Aorta (tissue), 5 donors: ENCODE measurements around the gene KCNJ4. TPM values are rescaled to one million over a fixed set of nuclear protein-coding genes. Genes with fewer than 3 reads are reported as not detected.

Source experiments
- ATAC-seq: fragments of 200-7000 bp; cut with Tn5 transposase; one replicate; pipeline ENCODE4 v1.9.1; 2022; ENCODE audit warnings: moderate library complexity; ENCODE audit not compliant: low FRiP score
- DNase-seq, 2 donors: peaks; one replicate each; pipeline ENCODE4 v3.0.0-alpha.2; 2020
- H3K27ac ChIP-seq, 2 donors: one replicate each; pipeline ENCODE4 v1.5.1; 2013; ENCODE audit warnings: low read length in 2 of 2, mild to moderate bottlenecking in 2 of 2, moderate library complexity in 2 of 2, control low read depth in 1 of 2, inconsistent platforms in 1 of 2, low read depth in 1 of 2
- H3K27me3 ChIP-seq, 2 donors: one replicate each; pipeline ENCODE4 v1.6.1; 2013; ENCODE audit warnings: control low read depth in 1 of 2, low read length in 1 of 2, mild to moderate bottlenecking in 1 of 2, moderate library complexity in 1 of 2; ENCODE audit not compliant: insufficient read depth in 2 of 2, control insufficient read depth in 1 of 2
- H3K36me3 ChIP-seq, 2 donors: one replicate each; pipeline ENCODE4 v1.6.1; 2013; ENCODE audit warnings: control low read depth in 1 of 2, low read length in 1 of 2, mild to moderate bottlenecking in 1 of 2; ENCODE audit not compliant: insufficient read depth in 2 of 2, control insufficient read depth in 1 of 2
- H3K4me1 ChIP-seq, 2 donors: one replicate each; pipeline ENCODE4 v1.6.1; 2013; ENCODE audit warnings: low read length in 2 of 2, control low read depth in 1 of 2, mild to moderate bottlenecking in 1 of 2, moderate library complexity in 1 of 2; ENCODE audit not compliant: insufficient read depth in 2 of 2, control insufficient read depth in 1 of 2
- H3K4me3 ChIP-seq, 2 donors: one replicate each; pipeline ENCODE4 v1.5.1; 2013; ENCODE audit warnings: low read length in 2 of 2, control low read depth in 1 of 2, mild to moderate bottlenecking in 1 of 2
- H3K9me3 ChIP-seq: one replicate; pipeline ENCODE4 v1.6.1; 2013; ENCODE audit warnings: mild to moderate bottlenecking, low read length; ENCODE audit not compliant: control insufficient read depth
- WGBS, 2 donors: extraction: QIAGEN DNeasy Blood & Tissue Kit; methylation state at CpG; one replicate each; pipeline ENCODE4 v1.1.7; 2013; 5-methylcytosine and 5-hydroxymethylcytosine counted together
- intact Hi-C, 2 donors: fragments of 100-400 bp; cut with DNase I; formaldehyde crosslinking; loops; one replicate each; pipeline versions ENCODE4 v1.14.2 to v1.15.0; 2022
- polyA plus RNA-seq, 2 donors: library from polyadenylated mRNA; stranded (reverse); fragments of 200-250 nt; gene quantifications; one replicate each; pipeline ENCODE4 v1.2.3, GENCODE V29; 2013
- total RNA-seq, 2 donors: library from RNA; stranded (reverse); fragmentation: NEBNext Ultra II Directional; extraction: Animal tissue kit (Norgen Biotek cat#: 25700); gene quantifications; one replicate each; pipeline ENCODE4 v1.2.1, GENCODE V29; 2021
- donor health status: healthy with polysubstance abuse.
- donor health status: Bipolar disorder and iron deficiency.
- donor health status: DM: no; HTN: no; CAD: no.
- donor health status: DM: no; HTN: no; CAD: no.
- donor health status: DM: yes; HTN: yes; CAD: no.

KCNJ4 gene
- total and polyA plus RNA-seq, 4 donors, result not detected

DNA sequence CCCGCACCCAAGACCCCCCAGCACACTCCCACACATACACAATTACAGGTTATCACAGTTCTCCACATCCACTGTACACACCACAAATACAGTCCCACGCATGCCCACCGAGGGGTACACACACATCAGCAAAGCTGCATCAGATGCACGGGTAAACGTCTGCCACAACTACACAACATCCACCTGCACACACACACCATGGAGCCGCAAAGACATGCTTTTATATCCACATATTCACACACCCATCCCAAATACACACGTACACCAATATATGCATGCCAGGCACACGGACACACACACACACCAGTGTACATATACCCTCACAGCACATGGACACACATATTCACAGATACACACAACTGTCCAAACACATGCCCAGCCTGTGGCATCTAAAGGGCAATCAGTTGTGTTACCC is 5.4 kb upstream of the KCNJ4 start:
- H3K4me3 ChIP-seq, result no peak overlapping the region
- no peak for DNase-seq
- 62% methylated on average over 8 of the region's 8 CpGs for WGBS, 2 donors
- no peak overlapping the region for H3K27ac ChIP-seq
- no peaks in the 10 kb centered on the region for H3K27me3 ChIP-seq
- H3K36me3 ChIP-seq, result no peaks in the 10 kb centered on the region
- no peak for ATAC-seq
- no peaks in the 10 kb centered on the region for H3K4me1 ChIP-seq
- no peaks in the 10 kb centered on the region for H3K9me3 ChIP-seq
- intact Hi-C loops, result no loop called here

DNA sequence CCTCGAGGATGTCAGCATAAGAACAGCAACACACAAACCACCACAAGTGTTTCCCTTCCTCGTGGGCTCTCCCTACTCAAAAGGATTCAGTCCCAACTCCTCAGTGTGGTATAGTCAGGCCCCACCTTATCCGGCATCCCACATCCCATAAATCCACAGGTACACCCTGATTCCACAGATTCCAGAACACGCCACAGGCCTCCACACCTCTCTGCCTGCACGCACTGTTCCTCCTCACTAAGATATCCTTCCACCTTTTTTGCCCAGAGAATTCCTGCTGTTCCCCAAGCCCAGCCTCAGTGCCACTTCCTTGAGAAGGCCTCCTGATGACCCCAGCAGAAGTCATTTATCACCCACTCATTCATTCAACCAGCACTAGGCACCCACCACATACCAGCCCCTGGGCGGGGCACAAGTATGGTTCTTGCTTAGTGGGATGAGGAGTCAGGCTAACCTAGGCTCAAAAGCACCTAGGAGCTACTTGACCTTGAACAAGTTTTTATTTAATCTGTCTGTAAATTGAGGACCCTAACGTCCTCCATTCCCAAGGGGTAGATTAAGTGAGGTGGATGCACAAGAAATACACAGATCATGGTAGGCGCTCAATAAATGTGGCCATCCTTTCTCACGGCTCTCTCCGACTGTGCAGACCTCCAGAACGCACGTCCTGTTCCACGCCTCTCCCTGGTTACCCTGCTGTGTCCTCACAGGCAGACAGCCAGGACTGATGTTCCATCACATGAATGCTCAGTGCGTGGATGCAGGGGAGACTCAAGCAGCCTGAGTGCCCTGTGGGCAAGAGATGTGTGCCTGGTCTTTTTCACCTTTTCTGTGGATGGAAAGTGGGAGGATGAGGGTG is 2.1 kb upstream of the KCNJ4 start:
- H3K9me3 ChIP-seq, result no peaks in the 10 kb centered on the region
- H3K4me3 ChIP-seq, result no peak overlapping the region
- H3K36me3 ChIP-seq, result no peaks in the 10 kb centered on the region
- H3K27me3 ChIP-seq, result no peaks in the 10 kb centered on the region
- ATAC-seq (no peak), DNase-seq (no peak)
- intact Hi-C loops, result no loop called here
- 85% methylated on average over 14 of the region's 14 CpGs for WGBS, 2 donors
- H3K27ac ChIP-seq, result no peak overlapping the region
- H3K4me1 ChIP-seq, result no peaks in the 10 kb centered on the region

DNA sequence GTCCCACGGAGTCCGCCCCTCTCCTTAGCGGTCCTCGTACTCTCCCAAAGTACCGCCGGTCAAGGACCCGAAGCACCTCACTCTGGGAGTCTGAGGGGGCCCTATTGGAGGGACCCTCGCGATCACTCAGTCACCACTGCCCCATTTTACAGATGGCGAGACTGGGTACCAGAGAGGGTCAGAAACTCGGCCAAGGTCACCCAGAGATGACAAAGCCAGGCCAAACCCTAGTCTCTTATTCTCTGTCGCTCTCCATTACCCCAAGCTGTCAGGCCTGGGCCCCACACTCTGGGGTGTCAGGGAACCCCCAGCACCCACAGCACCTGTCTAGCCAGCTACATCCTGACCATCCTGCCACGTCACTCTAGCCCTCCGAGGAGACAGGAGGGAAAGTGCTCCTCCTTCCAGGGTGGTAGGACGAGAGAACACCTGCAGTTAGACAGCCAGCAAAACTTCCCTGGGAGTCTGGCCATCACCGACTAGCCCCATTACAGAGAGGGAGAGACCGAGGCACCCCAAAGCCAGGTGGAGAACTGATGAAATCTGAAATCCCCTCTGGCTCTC is 1.4 kb upstream of the KCNJ4 start:
- Histone ChIP-seq H3K27ac (no peak overlapping the region), H3K27me3 (no peaks in the 10 kb centered on the region), H3K36me3 (no peaks in the 10 kb centered on the region), H3K4me1 (no peaks in the 10 kb centered on the region), H3K4me3 (no peak overlapping the region), H3K9me3 (no peaks in the 10 kb centered on the region)
- 75 to 79% methylated on average over 17 of the region's 17 CpGs for WGBS, 2 donors
- DNase-seq, result no peak
- ATAC-seq, result no peak
- intact Hi-C loops, result no loop called here

DNA sequence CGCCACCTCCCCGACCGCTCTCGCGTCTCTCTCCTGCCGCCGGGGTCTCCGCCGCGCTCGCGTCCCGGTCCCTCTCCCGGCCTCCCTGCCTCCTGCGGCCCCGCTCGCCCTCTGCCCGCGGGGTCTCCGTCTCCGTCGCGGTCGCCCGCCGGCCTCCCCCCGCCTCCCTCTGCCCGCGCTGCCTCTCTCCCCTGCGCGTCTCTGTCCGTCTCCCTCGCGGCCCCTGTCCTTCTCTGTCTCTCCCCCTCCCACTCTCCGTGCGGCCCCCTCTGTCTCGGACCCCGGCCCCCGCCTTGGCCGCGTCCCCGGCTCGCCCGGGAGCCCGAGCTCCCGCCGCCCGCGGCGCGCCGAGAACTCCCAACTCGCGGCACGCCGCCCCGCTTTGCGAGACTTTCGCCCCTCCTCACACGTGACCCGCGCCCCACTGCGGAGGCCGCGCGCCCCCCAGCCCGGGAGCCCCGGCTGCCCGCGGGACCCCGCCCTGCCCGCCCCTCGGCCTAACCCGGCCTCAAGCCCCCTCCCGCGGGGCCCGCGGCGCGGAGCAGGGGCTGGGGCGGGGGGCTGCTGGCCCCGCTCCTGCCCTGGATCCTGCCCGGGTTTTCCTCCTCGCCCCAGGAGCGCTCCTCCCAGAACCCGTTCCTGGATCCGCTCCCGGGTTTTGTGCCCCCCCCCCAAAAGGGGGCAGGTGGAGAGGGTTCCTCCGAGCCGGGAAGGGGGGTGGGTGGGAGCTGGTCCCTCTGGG is 702 bp upstream of the KCNJ4 start:
- Histone ChIP-seq H3K4me3 (peak overlapping the region; percentile 31 to 38), H3K27me3 (no peaks in the 10 kb centered on the region), H3K4me1 (no peaks in the 10 kb centered on the region), H3K9me3 (no peaks in the 10 kb centered on the region), H3K27ac (no peak overlapping the region), H3K36me3 (no peaks in the 10 kb centered on the region)
- intact Hi-C loops, result no loop called here
- ATAC-seq (no peak), DNase-seq (no peak)
- 1% methylated on average over 53 to 90 of the region's 90 CpGs for WGBS, 2 donors

DNA sequence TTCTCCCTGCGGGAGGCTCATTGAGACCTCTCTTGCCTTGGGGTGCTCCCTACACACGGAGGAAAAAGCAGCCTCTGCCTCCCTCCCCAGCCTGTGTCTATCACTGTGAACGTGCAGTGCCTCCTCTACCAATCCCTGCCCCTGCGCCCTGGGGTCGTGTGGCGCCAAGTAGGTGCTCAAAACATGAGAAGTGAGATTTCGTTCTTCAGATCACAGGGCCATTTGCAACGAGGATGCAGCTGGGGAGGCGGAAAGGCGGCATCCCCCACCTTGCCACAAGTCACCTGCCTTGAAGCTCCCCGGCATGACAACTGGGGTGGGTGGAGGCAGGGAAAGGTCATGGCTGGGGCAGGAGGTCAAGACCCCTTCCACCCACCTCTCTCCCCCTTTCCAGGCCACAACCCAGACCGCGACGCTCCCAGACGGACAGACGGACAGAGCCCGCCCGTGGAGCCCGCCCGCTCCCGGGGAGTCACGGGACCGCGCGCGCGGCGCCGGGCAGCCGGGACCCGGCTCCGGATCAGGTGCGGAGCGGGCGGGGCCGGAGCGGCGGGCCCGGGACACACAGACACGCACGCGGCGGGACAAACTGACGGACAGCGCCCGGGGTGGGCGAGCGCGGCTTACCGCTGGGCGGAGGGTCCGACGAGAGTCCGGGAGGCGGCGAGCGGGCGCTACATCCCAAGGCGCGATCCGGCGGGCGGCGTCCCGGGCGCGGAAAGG is 485 bp downstream of the KCNJ4 start:
- 13 to 17% methylated on average over 44 to 67 of the region's 67 CpGs for WGBS, 2 donors
- no peaks in the 10 kb centered on the region for H3K36me3 ChIP-seq
- intact Hi-C loops, result loop anchor here in 1 of 2 donors (5.0 kb wide), 1 partner anchor 42 kb away; no protein-coding TSS in a partner anchor
- DNase-seq (no peak), ATAC-seq (no peak)
- H3K4me3 ChIP-seq, result peak overlapping the region; percentile 19 to 38
- H3K27ac ChIP-seq, result no peak overlapping the region
- H3K4me1 ChIP-seq, result no peaks in the 10 kb centered on the region
- no peaks in the 10 kb centered on the region for H3K27me3 ChIP-seq
- no peaks in the 10 kb centered on the region for H3K9me3 ChIP-seq

DNA sequence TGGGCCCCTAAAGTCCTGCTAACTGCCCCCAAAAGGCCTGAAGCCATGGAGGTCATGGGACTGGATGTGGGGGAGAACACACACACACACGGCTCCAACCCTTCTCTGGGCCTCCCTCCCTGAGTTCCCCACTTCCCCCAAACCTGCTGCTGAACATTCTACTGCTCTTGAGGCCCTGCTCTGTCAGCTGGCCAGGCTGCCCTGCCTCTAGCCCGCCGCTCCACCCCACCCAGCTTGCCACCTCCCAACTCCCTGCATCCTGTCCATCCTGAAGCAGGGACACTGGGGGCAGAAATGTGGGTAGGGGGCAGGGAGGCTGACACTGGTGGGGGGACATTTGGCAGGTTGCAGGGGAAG is 1.0 kb downstream of the KCNJ4 start:
- ATAC-seq, result no peak
- Histone ChIP-seq H3K4me3 (no peak overlapping the region), H3K4me1 (no peaks in the 10 kb centered on the region), H3K9me3 (no peaks in the 10 kb centered on the region), H3K36me3 (no peaks in the 10 kb centered on the region), H3K27me3 (no peaks in the 10 kb centered on the region), H3K27ac (no peak overlapping the region)
- DNase-seq, result no peak
- intact Hi-C loops, result loop anchor here in 1 of 2 donors (5.0 kb wide), 1 partner anchor 42 kb away; no protein-coding TSS in a partner anchor
- WGBS, 2 donors, result 87 to 92% methylated on average over 3 of the region's 3 CpGs

DNA sequence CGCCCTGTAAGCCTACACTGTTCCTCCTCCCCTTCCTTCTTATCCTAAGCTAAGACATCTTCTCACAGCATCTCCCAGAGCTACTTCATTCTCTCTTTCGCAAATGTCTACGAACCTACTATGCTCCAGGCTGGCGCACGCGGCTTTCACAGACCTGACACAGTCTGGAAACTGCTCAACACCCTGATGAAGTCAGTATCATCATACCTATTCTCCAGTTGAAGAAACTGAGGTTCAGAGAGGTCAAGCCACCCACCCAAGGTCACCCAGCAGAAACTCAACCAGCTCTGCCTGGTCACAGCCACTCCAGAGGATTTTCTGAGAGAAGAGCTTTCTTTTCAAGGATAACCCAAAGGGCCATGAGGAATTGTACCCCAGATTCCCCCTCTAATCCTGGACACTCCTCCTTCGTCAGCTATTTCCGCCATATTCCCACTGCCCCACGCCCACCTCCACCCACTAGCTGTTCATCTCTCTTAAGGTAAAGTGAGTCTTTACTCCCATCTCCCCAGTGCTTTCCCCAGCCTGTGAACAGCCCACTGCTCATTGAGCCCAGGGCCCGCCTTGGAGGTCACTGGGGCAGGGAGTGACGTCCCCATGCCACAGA is 1.8 kb downstream of the KCNJ4 start:
- Histone ChIP-seq H3K27me3 (no peaks in the 10 kb centered on the region), H3K9me3 (no peaks in the 10 kb centered on the region), H3K4me3 (no peak overlapping the region), H3K27ac (no peak overlapping the region), H3K36me3 (no peaks in the 10 kb centered on the region), H3K4me1 (no peaks in the 10 kb centered on the region)
- no peak for DNase-seq
- intact Hi-C loops, result loop anchor here in 1 of 2 donors (5.0 kb wide), 1 partner anchor 41 kb away; no protein-coding TSS in a partner anchor
- ATAC-seq, result no peak
- 82 to 84% methylated on average over 11 of the region's 11 CpGs for WGBS, 2 donors
